Fibroblast of mammary gland (primary cell): ENCODE data around the gene GDF10.

Experiments
- DNase-seq: peaks from one replicate; pipeline ENCODE4 v3.0.0-alpha.2; 2010; ENCODE audit warnings: low read depth
- H3K4me3 ChIP-seq: 2 replicates; pipeline ENCODE4 v1.5.1; 2011; ENCODE audit warnings: low read depth, mild to moderate bottlenecking, low read length, moderate library complexity; ENCODE audit not compliant: control insufficient read depth
- TF ChIP-seq, protein P1 (sequence below): conservative IDR thresholded peaks from 2 replicates; pipeline ENCODE4 v1.5.1; 2011; ENCODE audit warnings: low read depth, low read length, inconsistent platforms; ENCODE audit not compliant: control insufficient read depth, insufficient read depth

GDF10 gene

DNA sequence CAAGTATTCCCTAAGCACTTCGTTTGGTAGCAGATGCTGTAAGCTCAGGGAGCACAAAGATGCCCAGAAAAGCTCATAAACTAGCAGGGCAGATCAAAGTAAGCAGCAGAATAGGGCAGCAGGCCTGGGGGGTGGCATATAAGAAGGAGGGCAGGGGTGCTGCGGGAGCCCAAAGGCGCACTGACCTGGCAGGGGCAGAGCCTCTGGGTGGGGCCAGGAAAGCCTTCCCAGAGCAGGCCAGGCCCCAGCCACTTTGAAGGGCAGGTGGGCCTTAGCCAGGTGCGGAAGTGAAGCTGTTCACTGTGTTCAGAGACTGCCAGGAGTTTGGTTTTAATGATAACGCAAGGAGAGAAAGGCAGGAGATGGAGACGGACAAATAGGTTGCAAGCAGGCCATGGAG is 3.9 kb downstream of the GDF10 start:
- no peak for DNase-seq
- no peak overlapping the region for H3K4me3 ChIP-seq
- TF ChIP-seq, protein P1, sequence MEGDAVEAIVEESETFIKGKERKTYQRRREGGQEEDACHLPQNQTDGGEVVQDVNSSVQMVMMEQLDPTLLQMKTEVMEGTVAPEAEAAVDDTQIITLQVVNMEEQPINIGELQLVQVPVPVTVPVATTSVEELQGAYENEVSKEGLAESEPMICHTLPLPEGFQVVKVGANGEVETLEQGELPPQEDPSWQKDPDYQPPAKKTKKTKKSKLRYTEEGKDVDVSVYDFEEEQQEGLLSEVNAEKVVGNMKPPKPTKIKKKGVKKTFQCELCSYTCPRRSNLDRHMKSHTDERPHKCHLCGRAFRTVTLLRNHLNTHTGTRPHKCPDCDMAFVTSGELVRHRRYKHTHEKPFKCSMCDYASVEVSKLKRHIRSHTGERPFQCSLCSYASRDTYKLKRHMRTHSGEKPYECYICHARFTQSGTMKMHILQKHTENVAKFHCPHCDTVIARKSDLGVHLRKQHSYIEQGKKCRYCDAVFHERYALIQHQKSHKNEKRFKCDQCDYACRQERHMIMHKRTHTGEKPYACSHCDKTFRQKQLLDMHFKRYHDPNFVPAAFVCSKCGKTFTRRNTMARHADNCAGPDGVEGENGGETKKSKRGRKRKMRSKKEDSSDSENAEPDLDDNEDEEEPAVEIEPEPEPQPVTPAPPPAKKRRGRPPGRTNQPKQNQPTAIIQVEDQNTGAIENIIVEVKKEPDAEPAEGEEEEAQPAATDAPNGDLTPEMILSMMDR = no peak

DNA sequence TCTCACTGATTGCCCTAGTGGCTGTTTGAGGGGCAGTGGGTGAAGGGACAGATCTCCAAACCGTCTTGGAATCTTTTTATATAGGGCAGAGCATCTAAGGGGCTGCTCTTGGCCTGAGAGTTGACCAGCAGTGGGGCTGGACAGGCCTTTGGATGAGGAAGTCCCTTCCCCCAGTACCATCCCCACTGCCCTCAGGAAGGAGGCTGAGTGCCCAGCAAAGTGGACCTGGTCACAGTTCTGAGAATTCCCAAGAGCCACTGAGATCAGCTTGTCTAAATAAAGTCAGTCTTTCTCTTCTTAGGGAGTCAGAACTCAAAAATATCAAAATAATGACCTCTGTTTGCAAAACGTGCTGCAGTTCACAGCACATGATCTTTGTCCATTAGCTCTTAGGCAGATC is 5.6 kb downstream of the GDF10 start:
- TF ChIP-seq, protein P1 = no peak

DNA sequence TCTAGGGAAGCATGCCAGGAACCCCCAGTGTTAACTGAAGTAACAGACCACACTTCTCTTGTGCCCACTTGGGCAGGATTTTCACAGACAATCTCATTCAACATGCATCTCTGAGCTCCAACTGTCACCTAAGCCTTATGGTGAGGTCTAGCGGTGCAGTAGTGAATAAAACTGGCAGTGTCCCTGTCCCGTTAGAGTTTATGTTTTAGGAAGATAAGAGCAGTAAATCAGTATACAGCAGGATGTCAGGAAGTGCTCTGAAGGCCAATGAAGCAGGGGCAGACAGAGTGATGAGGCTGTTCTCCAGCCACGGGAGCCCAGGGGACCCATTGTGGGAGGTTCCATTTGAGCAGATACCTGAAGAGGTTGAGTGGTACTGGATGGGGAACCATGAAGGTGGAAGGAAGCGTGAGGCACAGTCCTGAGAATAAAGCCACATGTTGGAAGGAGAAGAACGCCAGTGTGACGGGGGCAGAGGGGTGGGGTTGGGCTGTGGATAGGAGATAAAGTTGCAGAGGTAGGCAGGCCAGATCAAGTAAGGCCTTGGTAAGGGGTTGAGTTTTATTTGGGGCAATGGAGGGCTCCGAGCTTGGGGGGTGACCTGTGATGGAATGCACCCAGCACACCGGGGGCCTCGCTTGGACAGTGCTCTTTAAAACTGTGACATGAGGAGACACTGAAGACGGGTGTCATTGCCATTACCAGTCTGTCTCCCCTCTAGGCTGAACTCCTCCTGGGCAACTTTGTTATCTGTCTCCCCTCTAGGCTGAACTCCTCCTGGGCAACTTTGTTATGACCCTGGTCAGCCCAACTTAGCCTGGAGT is 6.6 kb downstream of the GDF10 start:
- no peak for DNase-seq
- TF ChIP-seq, protein P1 = no peak
- H3K4me3 ChIP-seq = no peak overlapping the region

More for the DNA sequence above, 5.6 kb downstream of the GDF10 start:
- no peak overlapping the region for H3K4me3 ChIP-seq
- DNase-seq = no peak

DNA sequence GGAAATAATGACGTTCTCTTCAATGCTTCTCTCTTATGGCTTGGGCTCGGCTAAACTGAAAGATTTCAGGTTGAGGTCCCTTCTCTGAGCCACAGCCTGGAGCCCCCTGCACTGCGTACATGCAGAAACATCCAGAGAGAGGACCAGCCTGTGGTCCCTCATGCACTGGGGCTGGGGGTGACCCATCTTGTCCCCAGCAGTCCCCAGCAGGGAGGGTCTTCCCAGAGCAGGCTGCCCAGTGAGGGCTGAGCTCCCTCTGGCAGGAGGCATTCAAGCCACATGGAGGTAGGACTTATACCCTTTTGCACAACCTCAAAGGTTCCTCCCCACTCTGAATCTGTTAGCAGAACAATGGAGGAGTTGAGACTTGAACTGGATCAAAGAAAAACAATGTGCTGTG is 7.4 kb downstream of the GDF10 start:
- TF ChIP-seq, protein P1 = no peak
- DNase-seq = no peak
- H3K4me3 ChIP-seq = no peak overlapping the region

DNA sequence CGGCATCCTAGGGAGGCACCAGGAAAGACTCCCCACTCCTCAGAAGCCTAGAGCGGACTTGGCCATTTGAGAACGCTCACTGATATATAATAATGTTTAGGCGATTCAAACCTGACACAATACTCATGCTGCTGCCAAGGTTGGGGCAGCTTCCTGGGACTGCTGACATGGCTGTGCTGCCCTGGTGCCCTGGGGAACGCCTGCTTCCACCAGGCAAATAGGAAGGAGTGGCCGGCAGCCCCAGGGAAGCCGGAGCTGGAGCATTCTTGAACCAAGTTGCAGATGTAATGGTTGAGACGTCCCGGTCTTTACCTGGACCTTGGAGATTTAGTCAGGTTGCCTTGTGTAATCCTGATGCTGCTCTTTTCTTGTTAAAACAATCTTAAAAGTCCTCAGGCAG is 8.8 kb downstream of the GDF10 start:
- no peak for DNase-seq

DNA sequence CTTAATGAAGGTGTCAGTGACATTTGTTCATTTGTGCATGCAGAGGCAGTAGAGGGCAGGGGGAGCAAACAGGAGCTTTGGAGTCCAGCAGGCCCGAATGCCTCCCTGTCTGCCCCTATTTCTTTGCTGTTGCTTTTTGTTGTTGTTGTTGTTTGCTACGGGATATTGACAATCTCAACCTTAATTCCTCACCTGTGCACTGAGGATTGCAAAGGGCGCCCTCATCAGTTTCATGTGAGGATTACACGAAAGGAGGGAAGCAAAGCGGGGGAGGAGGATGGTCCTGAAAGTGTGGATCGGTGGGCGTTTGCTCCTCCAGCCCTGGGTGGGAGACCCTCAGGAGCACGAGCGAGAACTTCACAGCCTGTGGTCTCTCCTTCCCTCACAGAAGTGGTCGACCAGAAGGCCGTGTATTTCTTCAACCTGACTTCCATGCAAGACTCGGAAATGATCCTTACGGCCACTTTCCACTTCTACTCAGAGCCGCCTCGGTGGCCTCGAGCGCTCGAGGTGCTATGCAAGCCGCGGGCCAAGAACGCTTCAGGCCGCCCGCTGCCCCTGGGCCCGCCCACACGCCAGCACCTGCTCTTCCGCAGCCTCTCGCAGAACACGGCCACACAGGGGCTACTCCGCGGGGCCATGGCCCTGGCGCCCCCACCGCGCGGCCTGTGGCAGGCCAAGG is 9.6 kb downstream of the GDF10 start:
- TF ChIP-seq, protein P1 = peak; percentile 26
- H3K4me3 ChIP-seq = no peak overlapping the region
- no peak for DNase-seq

More for the DNA sequence above, 8.8 kb downstream of the GDF10 start:
- no peak overlapping the region for H3K4me3 ChIP-seq
- TF ChIP-seq, protein P1 = no peak
